H1 (cell line): ENCODE results near the gene C1QTNF1. TPM values are rescaled to one million over a fixed set of nuclear protein-coding genes. Genes with fewer than 3 reads are reported as not detected.
A peak's percentile ranks its signal among the peaks of the same experiment; 100 is the strongest.

Experiments used
- CTCF ChIA-PET: fragments of 300-600 bp; sonication (Branson Sonifier 250); formaldehyde crosslinking; loops from one replicate; lab custom pipeline; 2021; ENCODE audit not compliant: partially characterized antibody; lab: Charles Lee
- POLR2A ChIA-PET: fragments of 300-600 bp; sonication (Branson Sonifier 250); formaldehyde crosslinking; loops from one replicate; lab custom pipeline; 2021; ENCODE audit warnings: inconsistent platforms; ENCODE audit not compliant: partially characterized antibody; lab: Charles Lee
- DNase-seq, 2 experiments: peaks; one replicate each; pipeline versions ENCODE4 v3.0.0 to v3.0.0-alpha.2; 2010 to 2022; ENCODE audit warnings: low spot score in 2 of 2, low read depth in 1 of 2, mixed read lengths in 1 of 2
- FAIRE-seq: peaks from 2 replicates; lab custom pipeline; 2011; peaks lifted over from hg19 to GRCh38; lab: Jason Lieb, UNC
- H2AFZ ChIP-seq: 2 replicates; pipeline ENCODE4 v1.8.1; 2012; ENCODE audit warnings: low read length, inconsistent platforms
- H2AK5ac ChIP-seq: 2 replicates; pipeline ENCODE4 v1.6.1; 2013; ENCODE audit warnings: low read depth, low read length
- H2BK120ac ChIP-seq: replicated peaks from 2 replicates; pipeline ENCODE3; 2013; ENCODE audit warnings: low read depth, low read length, inconsistent platforms
- H2BK12ac ChIP-seq: 2 replicates; pipeline ENCODE4 v1.6.1; 2013; ENCODE audit warnings: low read depth, low read length
- H2BK15ac ChIP-seq: 2 replicates; pipeline ENCODE4 v1.6.1; 2013; ENCODE audit warnings: low read length
- H2BK20ac ChIP-seq: 2 replicates; pipeline ENCODE4 v1.6.1; 2013; ENCODE audit warnings: low read length
- H2BK5ac ChIP-seq: 2 replicates; pipeline ENCODE4 v1.6.1; 2013; ENCODE audit warnings: low read depth, low read length
- H3K14ac ChIP-seq: 2 replicates; pipeline ENCODE4 v1.6.1; 2013; ENCODE audit warnings: inconsistent platforms; ENCODE audit not compliant: insufficient read length
- H3K18ac ChIP-seq: 2 replicates; pipeline ENCODE4 v1.6.1; 2013; ENCODE audit warnings: low read length; ENCODE audit errors: extremely low read depth
- H3K23ac ChIP-seq: 2 replicates; pipeline ENCODE4 v1.6.1; 2013; ENCODE audit warnings: inconsistent platforms; ENCODE audit not compliant: insufficient read length
- H3K23me2 ChIP-seq: 2 replicates; pipeline ENCODE4 v1.6.1; 2013; ENCODE audit warnings: low read depth, low read length
- H3K27ac ChIP-seq: 2 replicates; pipeline ENCODE4 v1.6.1; 2011; ENCODE audit warnings: low read depth, low read length, inconsistent platforms
- H3K27me3 ChIP-seq, 4 experiments: replicated peaks in 1 of 4; 1 replicate in 1 of 4; 2 replicates in 3 of 4; pipeline versions ENCODE4 v1.6.1 to v1.8.1; 2011 to 2013; ENCODE audit warnings: low read length in 3 of 4, mild to moderate bottlenecking in 3 of 4, inconsistent platforms in 2 of 4, mixed read lengths in 2 of 4, moderate library complexity in 1 of 4; ENCODE audit not compliant: control insufficient read depth in 3 of 4, insufficient read depth in 3 of 4; ENCODE audit errors: extremely low read depth in 1 of 4
- H3K36me3 ChIP-seq, 4 experiments: 2 replicates each; pipeline versions ENCODE4 v1.6.1 to v1.8.1; 2011 to 2013; ENCODE audit warnings: mild to moderate bottlenecking in 4 of 4, low read length in 3 of 4, moderate library complexity in 2 of 4, control low read depth in 1 of 4, inconsistent platforms in 1 of 4; ENCODE audit not compliant: insufficient read depth in 4 of 4, control insufficient read depth in 2 of 4
- H3K4ac ChIP-seq: replicated peaks from 2 replicates; pipeline ENCODE3; 2013; ENCODE audit warnings: low read length, low read depth, mixed read lengths, inconsistent platforms; ENCODE audit not compliant: insufficient read length
- H3K4me1 ChIP-seq, 4 experiments: replicated peaks in 1 of 4; 1 replicate in 1 of 4; 2 replicates in 3 of 4; pipeline versions ENCODE4 v1.6.1 to v1.8.1; 2011 to 2013; ENCODE audit warnings: low read length in 3 of 4, inconsistent platforms in 2 of 4, mixed read lengths in 1 of 4; ENCODE audit not compliant: insufficient read depth in 4 of 4, control insufficient read depth in 3 of 4
- H3K4me2 ChIP-seq, 2 experiments: 2 replicates each; pipeline versions ENCODE4 v1.6.1 to v1.8.1; 2011 to 2013; ENCODE audit warnings: low read depth in 2 of 2, low read length in 2 of 2, control low read depth in 1 of 2, inconsistent platforms in 1 of 2, mild to moderate bottlenecking in 1 of 2; ENCODE audit not compliant: insufficient read depth in 1 of 2
- H3K4me3 ChIP-seq, 4 experiments: fragments of 200-600, 300-600 bp in 1 of 4; sonication (generic), shearing (Covaris generic), sonication (Bioruptor Twin) in 1 of 4; 2 replicates each; pipeline versions ENCODE4 v1.5.1 to v1.8.1; 2011 to 2016; ENCODE audit warnings: low read length in 4 of 4, low read depth in 3 of 4, control low read depth in 2 of 4, inconsistent platforms in 2 of 4, mild to moderate bottlenecking in 2 of 4, mixed read lengths in 1 of 4, moderate library complexity in 1 of 4; ENCODE audit not compliant: insufficient read depth in 2 of 4; ENCODE audit errors: extremely low read depth in 1 of 4
- H3K56ac ChIP-seq: replicated peaks from 2 replicates; pipeline ENCODE3; 2013; ENCODE audit warnings: low read depth, mild to moderate bottlenecking, mixed read lengths, low read length, inconsistent platforms; ENCODE audit not compliant: insufficient read length
- H3K79me1 ChIP-seq: 2 replicates; pipeline ENCODE4 v1.6.1; 2013; ENCODE audit warnings: low read depth, low read length, control low read depth
- H3K79me2 ChIP-seq, 2 experiments: 2 replicates each; pipeline versions ENCODE4 v1.6.1 to v1.8.1; 2012 to 2013; ENCODE audit warnings: low read length in 2 of 2, mild to moderate bottlenecking in 2 of 2, inconsistent platforms in 1 of 2; ENCODE audit not compliant: insufficient read depth in 2 of 2, control insufficient read depth in 1 of 2
- H3K9ac ChIP-seq, 4 experiments: replicated peaks in 1 of 4; 1 replicate in 1 of 4; 2 replicates in 3 of 4; pipeline versions ENCODE4 v1.6.1 to v1.8.1; 2011 to 2013; ENCODE audit warnings: low read depth in 3 of 4, low read length in 3 of 4, control low read depth in 2 of 4, mild to moderate bottlenecking in 2 of 4, moderate library complexity in 2 of 4, inconsistent platforms in 1 of 4; ENCODE audit errors: extremely low read depth in 1 of 4
- H3K9me3 ChIP-seq, 2 experiments: 2 replicates each; pipeline versions ENCODE4 v1.6.1 to v1.8.1; 2012 to 2013; ENCODE audit warnings: mild to moderate bottlenecking in 2 of 2, moderate library complexity in 2 of 2, control low read depth in 1 of 2, inconsistent platforms in 1 of 2, low read depth in 1 of 2, low read length in 1 of 2, mixed read lengths in 1 of 2; ENCODE audit not compliant: insufficient read depth in 2 of 2
- H4K20me1 ChIP-seq, 2 experiments: replicated peaks in 1 of 2; 2 replicates each; pipeline versions ENCODE3 to v1.8.1; 2011 to 2013; ENCODE audit warnings: inconsistent platforms in 2 of 2, low read length in 2 of 2, mild to moderate bottlenecking in 1 of 2; ENCODE audit not compliant: insufficient read depth in 2 of 2, control insufficient read depth in 1 of 2
- H4K5ac ChIP-seq: 2 replicates; pipeline ENCODE4 v1.6.1; 2013; ENCODE audit warnings: low read length, low read depth, mixed read lengths, inconsistent platforms; ENCODE audit not compliant: insufficient read length
- H4K8ac ChIP-seq: 2 replicates; pipeline ENCODE4 v1.8.0; 2013; ENCODE audit warnings: mild to moderate bottlenecking, moderate library complexity, low read length, inconsistent platforms; ENCODE audit not compliant: insufficient read depth; ENCODE audit errors: extremely low read depth
- H4K91ac ChIP-seq: replicated peaks from 2 replicates; pipeline ENCODE3; 2013; ENCODE audit warnings: low read length, mixed read lengths, inconsistent platforms; ENCODE audit not compliant: insufficient read length
- EGR1 ChIP-seq: IDR thresholded peaks from 2 replicates; pipeline ENCODE4 v1.6.1; 2011; ENCODE audit warnings: low read depth, low read length, borderline replicate concordance
- HDAC6 ChIP-seq: IDR thresholded peaks from one replicate; pipeline ENCODE4 v1.7.1; 2012; ENCODE audit warnings: low read depth, mild to moderate bottlenecking, inconsistent platforms, low read length, moderate library complexity
- KDM4A ChIP-seq: IDR thresholded peaks from one replicate; pipeline ENCODE4 v1.7.1; 2012; ENCODE audit warnings: low read depth, mild to moderate bottlenecking, moderate library complexity, low read length, inconsistent platforms; ENCODE audit not compliant: severe bottlenecking
- RAD21 ChIP-seq, 2 experiments: IDR thresholded peaks in 1 of 2; conservative IDR thresholded peaks in 1 of 2; 2 replicates each; pipeline ENCODE4 v1.6.1; 2011; ENCODE audit warnings: low read depth in 2 of 2, low read length in 2 of 2, improper control_type of control experiment in 1 of 2, inconsistent platforms in 1 of 2, mild to moderate bottlenecking in 1 of 2, moderate library complexity in 1 of 2
- TBP ChIP-seq: IDR thresholded peaks from 2 replicates; pipeline ENCODE4 v1.6.1; 2011; ENCODE audit warnings: low read depth, low read length, improper control_type of control experiment
- whole genome bisulfite sequencing, 2 experiments: shearing (Covaris generic) in 1 of 2; methylation state at CpG; one replicate each; pipeline versions ENCODE4 v1.1.6 to v1.1.7; 2013 to 2015; ENCODE audit warnings: low lambda C conversion rate in 2 of 2, mixed read lengths in 2 of 2, inconsistent platforms in 1 of 2, low coverage in 1 of 2, missing lambda C conversion rate in 1 of 2; ENCODE audit not compliant: insufficient replicate concordance in 2 of 2, insufficient coverage in 1 of 2, insufficient read length in 1 of 2; ENCODE audit errors: extremely low coverage in 1 of 2, missing lambda C conversion rate in 1 of 2; 5-methylcytosine and 5-hydroxymethylcytosine counted together
- polyA plus RNA-seq, 7 experiments: library from polyadenylated mRNA; depleted of rRNA in 3 of 7; stranded (reverse) in 5 of 7; unstranded in 2 of 7; fragments of >200 nt in 5 of 7; fragments of 200-250 nt in 2 of 7; gene quantifications; 1 replicate in 5 of 7; 2 replicates in 1 of 7; 4 replicates in 1 of 7; pipeline versions ENCODE4 v1.2.1 to v1.2.3, GENCODE V29; 2011 to 2013; ENCODE audit warnings: missing spikeins in 2 of 7, mixed read lengths in 2 of 7
- total RNA-seq: library from RNA; stranded (reverse); fragmentation: NEBNext Ultra II Directional; extraction: Animal tissue kit (Norgen Biotek cat#: 25700); gene quantifications from 2 replicates; pipeline ENCODE4 v1.2.1, GENCODE V29; 2021
- TF ChIP-seq, protein P1 (sequence below): IDR thresholded peaks from 2 replicates; pipeline ENCODE4 v1.6.1; 2012; ENCODE audit warnings: inconsistent platforms

Gene C1QTNF1
- total and polyA plus RNA-seq, 2 of the 8 experiments (the other 6 are each of a cell fraction or from before 2014, with no cell fraction given): 1.5 to 2.5 TPM

DNA sequence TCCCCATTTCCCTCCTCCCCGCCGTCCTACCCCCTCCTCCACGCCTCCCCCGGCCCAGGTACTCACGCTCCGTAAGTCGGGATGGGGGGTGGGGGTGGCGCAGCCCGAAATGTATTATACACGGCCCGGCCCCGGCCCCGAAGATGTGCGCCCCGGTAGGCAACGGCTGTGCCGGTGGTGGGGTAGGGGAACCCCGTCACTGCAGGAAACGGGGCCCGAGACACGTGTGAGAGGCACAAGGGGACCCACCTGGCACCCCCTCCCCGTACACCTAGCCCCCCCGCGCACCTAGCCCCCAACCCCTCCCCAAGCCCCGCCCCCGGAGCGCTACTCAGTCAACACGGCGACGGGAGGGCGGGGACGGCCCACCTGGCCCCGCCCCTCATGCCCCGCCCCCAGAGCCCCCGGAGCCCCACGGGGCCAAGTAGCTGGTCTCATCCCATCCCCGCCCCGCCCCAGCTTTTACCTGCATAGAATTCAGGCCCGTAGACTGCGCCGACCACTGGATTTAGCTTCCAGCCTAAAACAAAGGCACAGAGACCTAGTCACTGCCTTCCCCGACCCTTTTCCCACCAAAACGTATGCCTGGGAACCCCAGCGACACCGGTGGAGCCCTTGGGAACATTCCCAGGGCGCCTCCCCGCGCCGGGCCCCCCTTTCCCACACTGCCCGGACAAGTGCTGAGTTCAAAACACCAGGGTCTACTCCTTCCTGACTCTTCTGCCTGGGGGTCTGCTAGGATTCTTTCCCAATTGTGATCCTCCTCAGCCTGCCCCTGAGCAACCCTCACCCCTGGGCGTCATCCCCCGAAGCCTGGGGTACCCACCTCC is 73.5 kb downstream of the C1QTNF1 start:
- Histone ChIP-seq H3K14ac (no peak overlapping the region), H3K18ac (no peak overlapping the region), H3K4me2 (peak overlapping the region; percentile 63 to 69), H3K23me2 (no peaks in the 10 kb centered on the region), H3K4ac (no peak overlapping the region), H3K23ac (no peak overlapping the region), H2BK120ac (no peak overlapping the region), H4K8ac (no peak overlapping the region), H3K9me3 (no peaks in the 10 kb centered on the region), H2BK12ac (no peak overlapping the region), H3K4me1 (peaks cover 0 to 16% (median 5%) of the 10 kb centered on the region in 4 experiments; a peak in 5 of 7 replicates), H3K79me2 (no peaks in the 10 kb centered on the region), H3K36me3 (no peaks in the 10 kb centered on the region; a peak in 2 of 8 replicates), H3K56ac (no peak overlapping the region), H2AK5ac (no peak overlapping the region), H2BK20ac (no peak overlapping the region), H4K5ac (no peak overlapping the region), H3K4me3 (peak overlapping the region; percentile 36 to 68 (median 46)), H3K9ac (peak overlapping the region in 1 of 4 experiments; percentile 56; a peak in 1 of 7 replicates), H3K27ac (no peak overlapping the region), H2BK5ac (no peak overlapping the region), H3K79me1 (no peaks in the 10 kb centered on the region), H3K27me3 (no peaks in the 10 kb centered on the region), H4K91ac (no peak overlapping the region), H2BK15ac (peak overlapping the region; percentile 81; the same call in 1 of the 2 replicates), H4K20me1 (no peaks in the 10 kb centered on the region), H2AFZ (no peak overlapping the region)
- FAIRE-seq (no peak), DNase-seq (peak in 1 of 2 experiments; percentile 59)
- 57% methylated on average over 13 of the region's 52 CpGs; no CpG with 5 or more reads in 1 of the 2 experiments for WGBS, 2 experiments
- CTCF ChIA-PET: interaction anchor here (0.6 to 2.4 kb wide), 13 partner anchors 9 to 307 kb away, joined by 3 to 18 read pairs (median 5); no protein-coding TSS in a partner anchor
- TF ChIP-seq, protein P1, sequence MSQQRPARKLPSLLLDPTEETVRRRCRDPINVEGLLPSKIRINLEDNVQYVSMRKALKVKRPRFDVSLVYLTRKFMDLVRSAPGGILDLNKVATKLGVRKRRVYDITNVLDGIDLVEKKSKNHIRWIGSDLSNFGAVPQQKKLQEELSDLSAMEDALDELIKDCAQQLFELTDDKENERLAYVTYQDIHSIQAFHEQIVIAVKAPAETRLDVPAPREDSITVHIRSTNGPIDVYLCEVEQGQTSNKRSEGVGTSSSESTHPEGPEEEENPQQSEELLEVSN: peak; percentile 43; the same call in 1 of the 2 replicates
- TF ChIP-seq TBP (no peak), EGR1 (no peak), KDM4A (peak; percentile 47), RAD21 (IDR thresholded peaks at IDR 0.05 in 1 of 2, conservative IDR thresholded peaks at IDR 0.05 in 1 of 2; ENCODE audit: low read depth in 2 of 2, low read length in 2 of 2) (no peak), HDAC6 (no peak)
- POLR2A ChIA-PET: interaction anchor here (1.1 to 1.5 kb wide), 3 partner anchors 10 to 13 kb away, joined by 3 to 4 read pairs (median 4); no protein-coding TSS in a partner anchor
